Endodermal cell (in vitro differentiated cells): Measurements from ENCODE around the gene BCKDHA. TPM values are rescaled to one million over a fixed set of nuclear protein-coding genes. Genes with fewer than 3 reads are reported as not detected.
"Not testable (repeated sequence)": the region's sequence is repeated elsewhere in the genome, so short reads cannot be mapped to it uniquely, and the experiment has no call there.

Experiments
- DNase-seq: peaks from one replicate; pipeline ENCODE4 v3.0.0-alpha.2; 2017
- H3K27ac ChIP-seq: 2 replicates; pipeline ENCODE4 v1.5.1; 2013; ENCODE audit warnings: mild to moderate bottlenecking, low read depth, low read length, moderate library complexity
- H3K27me3 ChIP-seq: 2 replicates; pipeline ENCODE4 v1.6.1; 2013; ENCODE audit warnings: mild to moderate bottlenecking, low read length, moderate library complexity; ENCODE audit not compliant: insufficient read depth, control insufficient read depth, poor library complexity, severe bottlenecking
- H3K36me3 ChIP-seq: 2 replicates; pipeline ENCODE4 v1.7.0; 2013; ENCODE audit warnings: mild to moderate bottlenecking, low read length, moderate library complexity; ENCODE audit not compliant: control insufficient read depth, insufficient read depth
- H3K4me1 ChIP-seq: one replicate; pipeline ENCODE4 v1.7.0; 2013; ENCODE audit warnings: low read length; ENCODE audit not compliant: control insufficient read depth, insufficient read depth
- H3K4me3 ChIP-seq: 2 replicates; pipeline ENCODE4 v1.5.1; 2013; ENCODE audit warnings: mild to moderate bottlenecking, low read length, moderate library complexity
- H3K9ac ChIP-seq: 2 replicates; pipeline ENCODE4 v1.6.1; 2013; ENCODE audit warnings: mild to moderate bottlenecking, low read length, moderate library complexity; ENCODE audit not compliant: poor library complexity, severe bottlenecking; ENCODE audit errors: extremely low read depth
- H3K9me3 ChIP-seq: 2 replicates; pipeline ENCODE4 v1.6.1; 2013; ENCODE audit warnings: mild to moderate bottlenecking, low read length, moderate library complexity; ENCODE audit not compliant: control insufficient read depth
- H3K27ac Mint-ChIP-seq: 2 replicates; pipeline ENCODE4 v1.8.0; 2020; ENCODE audit warnings: mixed read lengths
- H3K27me3 Mint-ChIP-seq: 2 replicates; pipeline ENCODE4 v1.8.0; 2021; ENCODE audit warnings: mild to moderate bottlenecking, mixed read lengths; ENCODE audit not compliant: insufficient read depth
- H3K36me3 Mint-ChIP-seq: 2 replicates; pipeline ENCODE4 v1.8.0; 2020; ENCODE audit warnings: low read depth, mixed read lengths
- H3K4me1 Mint-ChIP-seq: 2 replicates; pipeline ENCODE4 v1.8.0; 2020; ENCODE audit warnings: mixed read lengths
- H3K4me3 Mint-ChIP-seq: 2 replicates; pipeline ENCODE4 v1.8.0; 2020; ENCODE audit warnings: mild to moderate bottlenecking, moderate library complexity, mixed read lengths
- H3K9me3 Mint-ChIP-seq: 2 replicates; pipeline ENCODE4 v1.8.0; 2020; ENCODE audit warnings: mild to moderate bottlenecking, mixed read lengths
- WGBS, 2 experiments: methylation state at CpG; one replicate each; pipeline versions ENCODE4 v1.1.5 to v1.1.7; 2013; ENCODE audit warnings: missing lambda C conversion rate in 2 of 2, mixed read lengths in 1 of 2; ENCODE audit not compliant: insufficient coverage in 1 of 2, insufficient read length in 1 of 2; 5-methylcytosine and 5-hydroxymethylcytosine counted together
- total RNA-seq, 2 donors: library from RNA; stranded (reverse); fragmentation: NEBNext Ultra II Directional in 1 of 2; extraction: Animal tissue kit (Norgen Biotek cat#: 25700) in 1 of 2; gene quantifications; 2 replicates in 1 of 2; 3 replicates in 1 of 2; pipeline ENCODE4 v1.2.1, GENCODE V29; 2021
- TF ChIP-seq, protein P1 (sequence below): fragments of 200-600 bp; sonication (generic); conservative IDR thresholded peaks from 2 replicates; pipeline ENCODE4 v1.5.0; 2021; ENCODE audit warnings: antibody characterized with exemption, mild to moderate bottlenecking

BCKDHA gene
- total RNA-seq, 2 donors from 2014 or later: 18.0 to 21.6 TPM

DNA sequence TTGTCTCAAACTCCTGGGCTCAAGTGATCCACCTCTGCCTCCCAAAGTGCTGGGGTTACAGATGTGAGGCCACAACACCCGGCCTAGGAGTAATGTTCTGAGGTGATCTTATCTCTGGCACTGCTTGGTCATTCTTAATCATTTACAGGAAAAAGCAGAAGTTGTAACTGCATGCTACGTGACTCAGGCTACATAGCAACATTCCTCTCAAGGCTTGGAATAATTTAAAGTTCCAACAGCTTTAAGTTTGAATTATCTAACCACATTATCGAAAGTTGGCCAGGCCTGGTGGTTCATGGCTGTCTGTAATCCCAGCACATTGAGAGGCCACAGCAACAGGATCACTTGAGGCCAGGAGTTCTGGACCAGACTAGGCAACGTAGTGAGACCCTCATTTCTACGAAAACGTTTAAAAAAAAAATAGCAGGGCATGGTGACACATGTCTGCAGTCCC lies 29.7 kb upstream of the BCKDHA start:
- Mint-ChIP-seq H3K4me1 (no peaks in the 10 kb centered on the region), H3K9me3 (no peaks in the 10 kb centered on the region), H3K4me3 (no peak overlapping the region), H3K36me3 (peaks cover 14% of the 10 kb centered on the region), H3K27ac (no peak overlapping the region), H3K27me3 (no peaks in the 10 kb centered on the region)
- 88 to 91% methylated on average over 5 to 6 of the region's 6 CpGs for WGBS, 2 experiments
- TF ChIP-seq, protein P1, sequence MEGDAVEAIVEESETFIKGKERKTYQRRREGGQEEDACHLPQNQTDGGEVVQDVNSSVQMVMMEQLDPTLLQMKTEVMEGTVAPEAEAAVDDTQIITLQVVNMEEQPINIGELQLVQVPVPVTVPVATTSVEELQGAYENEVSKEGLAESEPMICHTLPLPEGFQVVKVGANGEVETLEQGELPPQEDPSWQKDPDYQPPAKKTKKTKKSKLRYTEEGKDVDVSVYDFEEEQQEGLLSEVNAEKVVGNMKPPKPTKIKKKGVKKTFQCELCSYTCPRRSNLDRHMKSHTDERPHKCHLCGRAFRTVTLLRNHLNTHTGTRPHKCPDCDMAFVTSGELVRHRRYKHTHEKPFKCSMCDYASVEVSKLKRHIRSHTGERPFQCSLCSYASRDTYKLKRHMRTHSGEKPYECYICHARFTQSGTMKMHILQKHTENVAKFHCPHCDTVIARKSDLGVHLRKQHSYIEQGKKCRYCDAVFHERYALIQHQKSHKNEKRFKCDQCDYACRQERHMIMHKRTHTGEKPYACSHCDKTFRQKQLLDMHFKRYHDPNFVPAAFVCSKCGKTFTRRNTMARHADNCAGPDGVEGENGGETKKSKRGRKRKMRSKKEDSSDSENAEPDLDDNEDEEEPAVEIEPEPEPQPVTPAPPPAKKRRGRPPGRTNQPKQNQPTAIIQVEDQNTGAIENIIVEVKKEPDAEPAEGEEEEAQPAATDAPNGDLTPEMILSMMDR: no peak
- H3K27ac ChIP-seq: no peak overlapping the region
- no peaks in the 10 kb centered on the region for H3K27me3 ChIP-seq
- no peak overlapping the region for H3K4me3 ChIP-seq
- H3K36me3 ChIP-seq: no peaks in the 10 kb centered on the region
- DNase-seq: no peak
- no peaks in the 10 kb centered on the region for H3K4me1 ChIP-seq
- no peak overlapping the region for H3K9ac ChIP-seq
- H3K9me3 ChIP-seq: no peaks in the 10 kb centered on the region

DNA sequence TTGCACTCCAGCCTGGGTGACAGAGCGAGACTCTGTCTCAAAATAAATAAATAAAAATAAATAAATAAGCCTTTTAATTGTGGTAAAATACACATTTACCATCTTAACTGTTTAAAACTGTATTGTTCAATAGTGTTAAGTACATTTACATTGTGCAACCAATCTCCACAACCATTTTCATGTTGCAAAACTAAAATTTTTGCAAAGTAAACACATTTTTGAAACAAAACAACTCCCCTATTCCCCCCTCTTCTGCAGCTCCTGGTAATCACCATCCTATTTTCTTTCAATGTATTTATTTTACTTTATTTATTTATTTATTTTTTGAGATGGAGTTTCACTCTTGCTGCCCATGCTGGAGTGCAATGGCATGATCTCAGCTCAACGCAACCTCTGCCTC lies 27.8 kb upstream of the BCKDHA start:
- no peak for DNase-seq
- Mint-ChIP-seq H3K4me1 (no peaks in the 10 kb centered on the region), H3K27me3 (no peaks in the 10 kb centered on the region), H3K9me3 (no peaks in the 10 kb centered on the region), H3K4me3 (no peak overlapping the region), H3K27ac (no peak overlapping the region), H3K36me3 (peaks cover 15% of the 10 kb centered on the region)
- Histone ChIP-seq H3K9me3 (no peaks in the 10 kb centered on the region), H3K4me1 (no peaks in the 10 kb centered on the region), H3K27ac (no peak overlapping the region), H3K36me3 (no peaks in the 10 kb centered on the region), H3K27me3 (no peaks in the 10 kb centered on the region), H3K9ac (no peak overlapping the region), H3K4me3 (no peak overlapping the region)
- TF ChIP-seq, protein P1: no peak
- 91 to 100% methylated on average over 1 to 2 of the region's 2 CpGs for WGBS, 2 experiments

DNA sequence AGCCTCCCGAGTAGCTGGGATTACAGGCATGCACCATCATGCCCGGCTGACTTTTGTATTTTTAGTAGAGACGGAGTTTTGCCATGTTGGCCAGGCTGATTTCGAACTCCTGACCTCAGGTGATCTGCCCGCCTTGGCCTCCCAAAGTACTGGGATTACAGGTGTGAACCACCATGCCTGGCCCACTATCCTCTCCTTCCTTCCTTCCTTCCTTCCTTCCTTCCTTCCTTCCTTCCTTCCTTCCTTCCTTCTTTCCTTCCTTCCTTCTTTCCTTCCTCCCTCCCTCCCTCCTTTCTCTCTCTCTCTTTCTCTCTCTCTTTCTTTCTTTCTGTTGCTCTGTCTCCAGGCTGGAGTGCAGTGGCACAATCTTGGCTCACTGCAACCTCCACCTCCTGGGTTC lies 26.5 kb upstream of the BCKDHA start:
- H3K27ac Mint-ChIP-seq, H3K36me3 ChIP-seq, H3K4me3 ChIP-seq, H3K27me3 Mint-ChIP-seq, H3K27ac ChIP-seq, DNase-seq, H3K9ac ChIP-seq, H3K9me3 ChIP-seq, H3K27me3 ChIP-seq, H3K4me1 Mint-ChIP-seq, H3K9me3 Mint-ChIP-seq, H3K4me3 Mint-ChIP-seq, H3K4me1 ChIP-seq: not testable (repeated sequence)
- 97 to 100% methylated on average over 4 to 5 of the region's 5 CpGs for WGBS, 2 experiments
- peaks cover 14% of the 10 kb centered on the region for H3K36me3 Mint-ChIP-seq

DNA sequence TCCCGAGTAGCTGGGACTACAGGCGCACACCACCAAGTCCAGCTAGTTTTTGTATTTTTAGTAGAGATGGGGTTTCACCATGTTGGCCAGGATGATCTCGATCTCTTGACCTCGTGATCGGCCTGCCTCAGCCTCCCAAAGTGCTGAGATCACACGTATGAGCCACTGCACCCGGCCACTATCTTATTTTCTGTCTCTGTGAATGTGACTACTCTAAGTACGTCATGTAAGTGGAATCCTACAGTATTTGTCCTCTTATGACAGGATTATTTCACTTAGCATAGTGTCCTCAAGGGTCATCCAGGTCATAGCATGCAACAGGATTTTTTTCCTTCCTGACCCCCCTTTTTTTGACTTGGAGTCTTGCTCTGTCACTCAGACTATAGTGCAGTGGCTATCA lies 26.1 kb upstream of the BCKDHA start:
- H3K4me1 ChIP-seq: no peaks in the 10 kb centered on the region
- H3K27me3 ChIP-seq: no peaks in the 10 kb centered on the region
- H3K4me3 Mint-ChIP-seq: no peak overlapping the region
- H3K36me3 ChIP-seq: no peaks in the 10 kb centered on the region
- no peak overlapping the region for H3K27ac ChIP-seq
- H3K27me3 Mint-ChIP-seq: no peaks in the 10 kb centered on the region
- TF ChIP-seq, protein P1: no peak
- H3K36me3 Mint-ChIP-seq: peaks cover 12% of the 10 kb centered on the region
- no peak for DNase-seq
- no peak overlapping the region for H3K27ac Mint-ChIP-seq
- H3K9me3 ChIP-seq: no peaks in the 10 kb centered on the region
- peaks cover 4% of the 10 kb centered on the region for H3K4me1 Mint-ChIP-seq
- no peak overlapping the region for H3K9ac ChIP-seq
- H3K4me3 ChIP-seq: no peak overlapping the region
- no peaks in the 10 kb centered on the region for H3K9me3 Mint-ChIP-seq
- 91 to 98% methylated on average over 6 to 8 of the region's 8 CpGs for WGBS, 2 experiments
